HG03565 (cell line): ENCODE data around the gene JTB.
"Not testable (repeated sequence)": the region's sequence is repeated elsewhere in the genome, so short reads cannot be mapped to it uniquely, and the experiment has no call there.

ENCODE experiments used
- ATAC-seq: cut with Tn5 transposase; IDR thresholded peaks from one replicate; pipeline ENCODE4 v1.9.1; 2021; ENCODE audit warnings: mild to moderate bottlenecking, moderate library complexity; ENCODE audit not compliant: unreplicated experiment

Gene JTB

DNA sequence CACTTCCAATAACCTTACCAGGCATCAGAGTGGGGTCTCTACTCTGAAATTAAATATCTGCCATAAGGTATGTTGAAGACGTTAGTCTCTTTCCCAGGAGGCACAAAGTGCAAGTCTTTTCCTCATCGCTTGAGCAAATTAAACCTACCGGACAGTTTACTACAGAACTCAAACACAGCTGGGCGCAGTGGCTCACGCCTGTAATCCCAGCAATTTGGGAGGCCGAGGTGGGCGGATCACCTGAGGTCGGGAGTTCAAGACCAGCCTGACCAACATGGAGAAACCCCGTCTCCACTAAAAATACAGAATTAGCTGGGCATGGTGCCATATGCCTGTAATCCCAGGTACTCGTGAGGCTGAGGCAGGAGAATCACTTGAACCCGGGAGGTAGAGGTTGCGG is 1.6 kb upstream of the JTB start:
- not testable (repeated sequence) for ATAC-seq

DNA sequence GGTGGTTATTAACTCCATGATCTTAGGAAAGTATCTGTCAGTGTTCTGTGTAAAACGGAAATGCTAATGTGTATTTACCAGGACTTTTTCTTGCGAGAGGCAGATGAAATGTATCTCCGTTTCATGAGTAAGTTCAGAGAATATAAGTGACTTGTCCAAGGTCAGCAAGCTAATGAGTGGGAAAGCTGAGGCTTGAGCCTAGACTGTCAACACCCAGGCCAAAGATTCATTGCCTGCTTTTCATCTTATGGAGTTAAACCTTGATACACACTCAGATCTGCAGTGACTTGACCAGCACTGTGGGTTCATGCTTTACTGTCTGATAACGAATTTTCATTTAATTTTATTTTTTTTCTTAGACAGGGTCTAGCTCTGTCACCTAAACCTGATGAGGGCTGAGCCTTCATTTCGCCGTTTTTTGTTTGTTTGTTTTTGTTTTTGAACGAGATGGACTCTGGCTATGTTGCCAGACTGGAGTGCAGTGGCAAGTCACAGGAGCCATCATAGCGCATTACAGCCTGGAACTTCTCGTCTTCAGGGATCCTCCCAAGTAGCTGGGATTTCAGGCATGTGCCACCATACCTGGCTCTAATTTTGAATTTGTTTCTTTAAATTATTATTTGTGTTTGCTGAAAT is 918 bp upstream of the JTB start:
- ATAC-seq, result peak; percentile 9

DNA sequence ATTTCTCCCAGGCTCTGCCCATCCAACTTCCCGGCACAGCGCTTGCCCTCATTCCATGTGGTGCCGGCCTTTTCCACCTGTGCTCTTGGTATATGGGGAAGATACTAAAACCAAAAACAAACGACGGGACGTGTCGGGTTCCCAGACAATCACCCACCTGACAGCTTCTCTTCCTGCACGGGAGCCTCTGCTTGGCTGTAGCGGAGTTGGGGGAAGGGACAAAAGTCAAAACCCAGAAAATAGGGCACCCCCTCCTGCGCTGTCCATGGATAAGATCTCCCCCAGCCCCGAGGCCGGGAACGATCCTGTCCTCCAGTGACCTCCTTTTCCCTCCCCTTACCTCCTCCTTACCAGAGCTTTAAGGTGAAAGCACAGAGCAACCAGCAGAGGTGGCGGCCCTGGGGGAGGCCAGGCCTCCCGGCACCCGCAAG is 640 bp downstream of the JTB start:
- no peak for ATAC-seq

DNA sequence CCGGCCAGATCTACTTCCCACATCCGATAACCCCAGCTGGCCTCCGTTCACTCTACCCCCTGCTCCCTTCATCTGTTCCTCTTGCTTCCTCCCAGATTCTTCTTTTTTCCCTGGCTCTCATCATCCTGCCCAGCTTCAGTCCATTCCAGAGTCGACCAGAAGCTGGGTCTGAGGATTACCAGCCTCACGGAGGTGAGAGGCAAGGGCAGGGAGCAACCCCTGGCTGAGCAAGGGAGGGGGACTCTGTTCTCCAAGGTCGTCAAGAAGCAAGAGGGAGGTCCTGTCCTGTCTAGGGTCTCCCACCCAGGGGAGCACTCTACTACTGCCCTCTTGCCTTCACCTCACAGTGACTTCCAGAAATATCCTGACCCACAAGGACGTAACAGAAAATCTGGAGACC is 3.9 kb downstream of the JTB start:
- ATAC-seq, result no peak

DNA sequence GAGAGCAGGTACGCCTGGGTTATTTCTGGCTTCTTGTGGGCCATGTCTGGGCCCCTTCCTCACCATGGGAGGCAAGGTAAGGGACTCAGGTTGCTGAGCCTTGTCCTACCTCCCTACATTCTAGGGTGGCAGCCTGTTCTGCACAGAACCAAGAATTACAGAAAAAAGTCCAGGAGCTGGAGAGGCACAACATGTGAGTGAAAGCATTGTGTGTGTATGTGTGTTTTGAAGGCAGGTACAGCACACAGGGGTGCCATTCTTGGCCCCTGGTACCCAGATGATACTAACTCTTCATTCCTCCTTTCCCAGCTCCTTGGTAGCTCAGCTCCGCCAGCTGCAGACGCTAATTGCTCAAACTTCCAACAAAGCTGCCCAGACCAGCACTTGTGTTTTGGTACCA is 4.4 kb downstream of the JTB start:
- no peak for ATAC-seq

DNA sequence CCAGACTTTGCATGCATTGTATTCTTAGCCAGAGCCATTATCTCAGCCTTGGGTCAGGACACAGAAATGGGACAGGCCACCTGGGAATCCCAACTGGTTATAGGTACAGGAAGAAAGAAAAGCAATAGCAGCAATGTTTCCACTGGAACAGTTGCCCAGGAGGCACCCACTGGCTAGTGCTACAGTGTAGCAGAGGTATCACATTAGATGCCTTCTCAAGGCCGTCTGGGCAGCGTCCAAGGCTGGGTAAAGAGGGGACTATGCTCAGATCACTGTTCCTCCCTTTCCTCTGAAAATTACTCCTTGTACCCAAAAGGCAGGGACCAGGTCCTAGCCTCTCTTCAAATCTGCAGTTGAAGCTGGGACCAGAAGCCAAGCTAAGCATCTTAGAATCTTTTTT is 7.1 kb downstream of the JTB start:
- ATAC-seq, result no peak

DNA sequence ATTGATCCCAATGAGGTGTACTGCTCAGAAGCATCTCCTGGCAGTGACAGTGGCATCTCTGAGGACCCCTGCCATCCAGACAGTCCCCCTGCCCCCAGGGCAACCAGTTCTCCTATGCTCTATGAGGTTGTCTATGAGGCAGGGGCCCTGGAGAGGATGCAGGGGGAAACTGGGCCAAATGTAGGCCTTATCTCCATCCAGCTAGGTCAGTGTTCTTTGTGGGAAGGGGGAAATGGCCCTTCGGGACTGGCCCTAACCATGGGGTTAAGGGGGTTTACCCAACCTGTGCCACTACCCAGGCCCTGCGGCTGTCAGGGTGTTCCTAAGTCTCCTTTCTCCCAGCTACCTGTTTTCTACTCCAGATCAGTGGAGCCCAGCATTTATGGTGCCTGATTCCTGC is 8.5 kb downstream of the JTB start:
- no peak for ATAC-seq

DNA sequence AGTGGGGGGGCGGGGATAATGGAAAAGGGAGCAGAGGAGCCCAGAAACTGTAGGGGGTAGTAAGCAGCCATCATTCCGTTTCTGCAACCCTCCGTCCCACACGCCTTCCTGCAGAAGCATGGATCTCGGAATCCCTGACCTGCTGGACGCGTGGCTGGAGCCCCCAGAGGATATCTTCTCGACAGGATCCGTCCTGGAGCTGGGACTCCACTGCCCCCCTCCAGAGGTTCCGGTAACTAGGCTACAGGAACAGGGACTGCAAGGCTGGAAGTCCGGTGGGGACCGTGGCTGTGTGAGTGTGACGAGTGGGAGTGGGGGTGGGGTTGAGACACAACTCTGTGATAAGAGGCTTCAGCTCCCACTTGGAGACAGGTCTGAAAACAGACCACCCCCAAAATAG is 9.1 kb downstream of the JTB start:
- no peak for ATAC-seq

DNA sequence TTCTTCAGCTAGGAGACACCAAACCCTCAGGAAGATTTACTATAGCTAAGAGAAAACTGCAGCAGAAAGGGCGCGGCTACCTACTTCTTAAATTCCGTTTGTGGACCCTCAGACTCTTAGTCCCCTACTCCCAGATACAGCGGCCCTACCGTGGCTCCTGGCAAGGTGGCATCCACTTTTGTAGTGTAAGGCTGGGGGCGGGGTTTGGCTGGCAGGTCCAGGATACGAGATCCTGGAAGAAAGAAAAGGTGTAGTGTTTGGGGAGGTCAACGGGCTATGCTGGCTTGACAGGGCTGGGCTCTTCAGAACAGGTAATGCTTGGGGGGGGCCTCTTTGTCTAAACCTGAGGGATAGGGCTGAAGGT is 9.5 kb downstream of the JTB start:
- no peak for ATAC-seq

DNA sequence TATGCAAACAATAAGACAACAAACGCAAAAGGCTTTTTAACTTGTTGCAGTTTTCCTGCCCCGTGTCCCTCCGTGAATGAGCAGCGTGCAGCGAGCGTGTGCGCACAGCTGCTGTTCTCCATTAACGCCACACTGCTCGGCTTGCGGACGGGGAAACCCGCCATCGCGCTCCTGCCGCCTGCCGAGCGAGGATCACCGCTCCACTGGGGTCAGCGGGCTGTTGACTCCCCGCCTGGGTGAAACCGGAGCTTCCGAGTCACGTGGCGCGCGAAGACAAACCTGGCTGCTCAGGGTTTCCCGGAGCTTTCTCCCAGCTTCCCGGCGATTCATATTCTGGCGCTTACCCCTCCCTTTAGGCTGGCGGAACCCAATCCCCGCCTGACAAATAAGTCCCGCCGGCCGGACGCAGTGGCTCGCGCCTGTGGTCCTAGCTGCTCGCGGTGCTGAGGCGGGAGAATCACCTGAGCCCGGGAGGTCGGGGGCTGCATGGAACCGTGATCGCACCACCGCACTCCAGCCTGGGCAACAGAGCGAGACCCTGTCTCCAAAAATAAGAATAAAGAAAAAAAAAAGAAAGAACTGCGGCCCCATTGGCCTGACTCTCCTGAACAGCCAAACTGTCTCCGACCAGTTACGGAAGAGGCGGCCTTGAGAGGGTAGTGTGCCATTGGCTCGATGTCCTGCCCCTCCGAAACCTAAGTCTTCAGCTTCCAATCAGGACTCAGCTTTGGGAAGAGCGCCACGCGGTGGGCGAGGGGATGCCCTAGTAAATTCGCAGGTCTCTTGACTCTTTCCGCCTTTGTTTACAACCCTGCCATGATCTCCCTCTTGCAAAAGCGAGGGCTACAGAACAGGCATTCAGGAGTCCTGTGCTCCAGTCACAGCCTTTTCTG is 10.1 kb downstream of the JTB start, which contains the start of gene CREB3L4:
Gene CREB3L4 (plus strand): TSS at position 796 of the 893 bp plus-strand sequence. CDS start 624 bp downstream, outside the sequence.
- peak; percentile 66 for ATAC-seq

DNA sequence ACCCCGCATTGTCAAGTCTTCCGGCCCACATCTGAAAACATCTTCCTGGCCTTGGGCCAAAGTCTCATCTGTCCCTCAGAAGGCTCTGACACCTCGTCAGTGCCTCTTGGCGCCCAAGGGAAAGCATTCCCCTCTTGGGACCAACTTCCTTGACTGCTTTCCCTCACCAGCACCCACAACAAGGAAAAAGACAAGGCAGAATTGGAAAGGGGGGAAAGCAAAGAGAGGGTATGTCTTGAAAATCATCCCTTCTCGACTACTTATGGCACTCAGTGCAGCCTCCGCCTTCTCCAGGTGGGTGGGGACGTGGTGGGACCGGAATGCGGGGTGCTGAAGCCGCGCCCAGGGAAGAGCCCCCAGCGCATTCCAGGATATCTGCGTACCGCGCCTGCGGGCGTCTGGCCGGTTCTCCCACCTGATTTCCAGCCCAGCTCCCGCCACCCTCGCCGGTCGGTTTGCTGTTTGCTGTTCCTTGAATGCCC is 13.6 kb downstream of the JTB start:
- no peak for ATAC-seq

DNA sequence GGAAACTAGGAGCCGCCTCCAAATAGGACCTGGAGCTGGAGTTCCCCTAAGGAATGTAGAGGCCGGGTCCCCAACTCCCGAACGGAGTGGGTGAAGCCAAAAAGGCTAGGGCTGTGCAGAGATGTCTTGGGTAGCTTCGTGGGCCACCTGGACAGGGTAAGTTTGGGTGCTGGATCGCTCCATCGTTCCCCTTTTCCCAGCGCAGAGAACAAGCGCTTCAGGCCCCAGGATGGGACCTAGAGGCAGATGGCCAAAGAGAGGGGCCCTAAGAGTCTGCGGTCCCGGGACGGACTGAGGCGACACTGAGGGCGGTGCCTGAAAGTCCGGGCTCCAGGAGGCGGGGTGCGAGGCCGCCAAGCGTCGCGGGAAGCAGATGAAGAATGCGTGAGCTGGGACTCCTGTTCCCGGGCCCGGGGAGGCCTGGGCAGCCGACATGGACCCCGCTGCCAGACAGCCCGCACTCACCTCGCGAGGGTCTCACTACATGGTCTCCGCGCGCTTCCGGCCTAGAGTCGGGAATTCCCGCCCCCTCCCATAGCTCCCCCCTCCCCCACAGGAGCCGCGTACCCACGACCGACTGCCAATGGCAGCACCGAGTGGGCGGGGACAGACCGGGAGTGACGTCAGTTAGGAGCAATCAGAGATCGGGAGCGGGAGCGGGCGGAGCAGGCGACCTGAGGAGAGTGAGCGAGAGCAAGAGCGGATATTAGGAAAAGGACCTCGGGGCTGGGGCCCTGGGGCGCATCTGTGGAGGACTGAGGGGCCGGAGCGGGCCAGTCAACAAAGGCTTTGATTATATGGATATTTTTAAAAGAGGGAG is 14.2 kb downstream of the JTB start, which contains the start of gene SLC39A1:
Gene SLC39A1 (minus strand): TSS at position 508 of the 820 bp plus-strand sequence. CDS start 822 bp downstream, outside the sequence.
- ATAC-seq, result peak; percentile 33

DNA sequence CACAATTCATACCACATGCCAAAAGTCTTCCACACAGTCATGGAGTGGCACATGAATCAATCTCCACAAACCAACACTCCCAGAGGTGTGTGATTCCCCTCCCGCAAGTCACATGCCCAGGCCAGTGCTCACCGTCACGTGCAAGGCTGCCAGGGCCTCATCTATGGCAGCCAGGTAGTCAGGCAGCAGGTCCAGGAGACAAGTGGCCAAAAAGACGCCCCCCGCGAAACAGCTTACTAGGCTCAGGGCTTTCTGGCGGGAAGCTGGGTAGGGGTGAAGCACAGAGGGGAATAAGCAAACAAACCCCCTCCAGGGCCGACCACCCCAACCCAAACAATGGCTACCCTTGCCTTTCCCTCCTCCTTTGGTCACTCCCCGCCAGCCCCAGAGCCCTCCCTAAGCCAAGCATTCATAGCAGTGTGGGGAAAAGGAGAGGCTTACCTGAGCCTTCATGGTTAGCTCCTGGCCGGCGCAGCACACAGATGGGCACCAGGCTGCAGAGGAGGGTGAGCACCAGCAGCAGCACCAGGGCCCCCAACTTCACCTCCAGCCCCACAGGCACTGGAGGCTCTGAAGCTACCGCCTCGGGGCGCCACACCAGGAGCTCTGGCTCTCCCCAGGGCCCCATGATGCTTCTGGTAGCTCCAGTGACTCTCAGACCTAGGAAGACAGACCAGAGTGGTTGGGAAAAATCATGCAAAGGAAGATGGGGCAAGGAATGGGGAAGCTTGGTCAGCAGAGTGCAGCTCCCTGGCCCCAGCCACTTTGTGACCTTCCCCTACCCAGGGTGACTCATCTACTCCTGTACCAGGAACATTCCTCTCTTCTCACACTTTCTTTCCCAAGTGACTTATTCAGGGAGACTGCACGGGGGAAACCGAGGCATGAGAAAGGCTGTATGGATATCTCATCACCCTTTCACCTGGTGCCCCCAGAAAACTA is 15.1 kb downstream of the JTB start:
- no peak for ATAC-seq

DNA sequence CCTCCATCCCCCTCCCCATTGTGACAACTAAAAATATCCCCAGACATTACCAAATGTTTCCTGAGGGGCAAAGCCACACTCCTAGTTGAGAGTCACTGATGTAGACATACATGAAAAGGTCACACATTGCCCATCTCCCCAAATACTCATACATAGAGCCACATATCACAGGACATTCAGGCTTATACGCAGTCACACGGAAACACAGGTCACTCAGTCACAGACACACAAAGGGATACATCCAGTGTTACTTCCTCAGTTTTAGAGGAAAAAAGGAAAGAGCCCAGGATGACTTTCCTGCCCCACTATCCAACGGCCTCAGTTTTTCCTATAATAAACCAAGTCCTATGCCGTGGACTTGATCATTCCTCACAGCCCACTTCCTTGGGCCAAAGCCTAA is 16.1 kb downstream of the JTB start:
- ATAC-seq, result no peak

DNA sequence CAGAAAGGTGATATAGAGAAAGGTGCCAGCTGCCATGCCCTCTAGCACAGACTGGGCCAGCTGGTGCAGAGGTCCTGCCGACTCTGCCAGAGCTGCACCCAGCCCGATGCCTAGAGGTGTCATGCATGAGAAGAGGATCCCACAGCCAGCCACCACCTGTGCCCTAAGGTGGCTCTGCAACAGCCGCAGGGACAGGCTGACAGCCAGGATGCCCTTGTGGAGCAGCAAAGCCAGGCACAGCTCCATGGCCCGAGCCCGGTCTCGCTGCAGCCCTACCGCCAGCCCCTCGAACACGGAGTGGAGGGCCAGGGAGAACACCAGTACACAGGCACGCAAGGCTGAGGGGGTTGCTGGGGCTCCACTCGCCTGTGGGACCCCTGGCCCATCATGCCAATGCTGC is 17.3 kb downstream of the JTB start:
- ATAC-seq, result no peak

DNA sequence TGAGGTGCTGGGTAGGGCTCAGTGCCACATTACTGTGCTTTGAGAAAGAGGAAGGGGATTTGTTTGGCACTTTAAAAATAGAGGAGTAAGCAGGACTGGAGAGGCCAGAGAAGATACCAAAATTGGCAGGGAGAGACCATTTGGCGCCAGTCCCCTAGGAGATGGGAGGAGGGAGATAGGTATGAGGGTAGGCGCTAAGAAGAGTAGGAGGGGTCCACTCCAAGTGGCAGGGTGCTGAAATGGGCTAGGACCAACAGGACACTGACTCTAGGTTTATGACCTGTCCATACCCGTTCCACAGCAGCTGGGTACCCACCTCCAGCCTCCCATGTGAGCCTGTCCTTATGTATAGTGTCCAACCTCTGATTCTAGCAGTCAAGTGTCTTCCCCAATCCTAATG is 18.0 kb downstream of the JTB start:
- no peak for ATAC-seq

DNA sequence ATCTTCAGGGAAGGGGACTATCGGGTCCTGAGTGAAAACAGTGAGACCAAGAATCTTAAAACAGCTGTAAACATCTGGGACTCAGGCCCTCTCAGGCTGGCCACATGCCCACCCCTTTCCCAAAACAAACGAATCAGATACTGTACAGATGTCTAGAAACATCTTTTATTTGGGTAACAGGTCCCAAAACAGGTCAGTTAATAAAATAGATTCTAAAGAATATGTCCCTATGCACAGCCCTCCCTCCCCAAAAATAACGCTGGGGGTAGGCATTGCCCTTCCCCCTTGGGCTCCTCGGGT is 18.6 kb downstream of the JTB start:
- no peak for ATAC-seq

DNA sequence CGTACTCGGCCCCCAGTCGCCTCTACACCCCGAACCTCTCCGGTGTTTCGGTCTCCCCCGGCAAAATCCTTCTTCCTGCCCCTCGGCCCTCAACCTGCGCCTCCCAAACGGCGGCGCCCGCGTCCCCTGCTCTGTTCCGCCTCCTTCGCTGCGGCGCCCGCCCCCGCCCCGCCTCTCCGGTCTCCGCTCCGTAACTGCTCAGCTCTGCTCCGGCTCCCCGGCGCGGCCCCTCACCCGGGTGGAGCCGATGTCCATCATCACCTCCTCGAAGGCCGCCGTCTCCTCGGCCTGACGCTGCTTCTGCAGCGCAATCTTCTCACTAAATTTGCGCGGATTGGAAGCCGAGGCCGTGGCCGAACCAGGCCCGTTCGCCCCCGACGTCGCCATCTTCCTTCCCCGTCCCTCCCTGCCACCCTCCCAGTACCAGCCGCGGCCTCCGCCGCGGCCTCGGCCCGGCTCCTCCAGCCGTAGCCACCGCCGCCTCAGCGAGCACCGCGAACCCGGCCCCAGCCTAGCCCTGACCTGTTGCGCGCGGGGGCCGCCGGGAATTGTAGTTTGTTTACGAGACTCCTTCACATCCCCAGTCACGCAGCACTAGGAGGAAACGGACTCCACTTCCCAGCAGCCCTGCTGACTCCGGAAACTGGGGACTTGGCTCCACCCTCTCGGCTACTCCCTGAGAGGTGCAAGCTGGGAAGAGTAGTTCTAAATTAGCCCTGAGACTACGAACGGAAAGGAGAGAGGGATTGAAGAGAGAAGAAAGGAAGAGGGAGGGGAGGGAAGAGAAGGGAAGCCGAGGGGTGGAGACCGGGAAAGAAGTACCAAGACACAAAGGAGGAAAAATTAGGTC is 19.1 kb downstream of the JTB start, which contains the start of gene CRTC2:
Gene CRTC2 (minus strand): TSS at position 502 of the 850 bp plus-strand sequence. CDS start 115 bp downstream, at position 387.
- ATAC-seq, result peak; percentile 72

DNA sequence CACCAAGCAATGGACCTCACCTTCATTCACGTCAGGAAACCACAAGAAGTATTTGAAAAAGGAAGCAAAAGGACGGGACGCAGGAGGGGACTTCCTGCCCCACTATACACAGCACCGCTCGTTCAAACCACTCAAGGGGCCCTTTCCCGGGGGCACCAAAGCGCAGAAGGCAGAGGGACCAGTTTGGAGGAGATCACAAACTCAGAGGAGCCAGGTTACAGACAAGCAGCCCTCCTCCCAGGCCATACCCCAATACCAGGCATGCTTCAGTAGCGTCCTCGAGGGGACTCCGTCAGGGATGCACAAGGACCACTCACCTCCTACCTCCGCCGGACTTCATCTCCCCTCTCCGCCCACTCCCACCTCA is 19.7 kb downstream of the JTB start:
- no peak for ATAC-seq
